ENCODE results near the gene BEST2.

- TF ChIP-seq CTCF (conservative IDR thresholded peaks at IDR 0.05), result no peak
- TF ChIP-seq ZFX (IDR thresholded peaks at IDR 0.05), result no peak
These were observed 15.6 kb downstream of the BEST2 start for GRCh38 chr19:12767150-12767549.
